T-helper 9 cell (primary cell): ENCODE measurements around the gene A2M.

Source experiments
- DNase-seq: peaks from one replicate; pipeline ENCODE4 v3.0.0-alpha.2; 2020

The A2M gene

GRCh38 chr12:9071518-9071917 is 44.2 kb downstream of the A2M start:
- no peak for DNase-seq

- no peak for DNase-seq
Measured at GRCh38 chr12:9070351-9070750, 45.4 kb downstream of the A2M start.

GRCh38 chr12:9068600-9068999 is 47.1 kb downstream of the A2M start:
- no peak for DNase-seq

GRCh38 chr12:9068086-9068485 is 47.6 kb downstream of the A2M start:
- DNase-seq = no peak

GRCh38 chr12:9066755-9067423 is 48.8 kb downstream of the A2M start:
- DNase-seq = no peak

GRCh38 chr12:9066183-9066623 is 49.5 kb downstream of the A2M start:
- DNase-seq = no peak

- DNase-seq = no peak
Measured at GRCh38 chr12:9065607-9065856, 50.2 kb downstream of the A2M start.

GRCh38 chr12:9064815-9065606 is 50.7 kb downstream of the A2M start:
- no peak for DNase-seq

GRCh38 chr12:9064201-9064814 is 51.4 kb downstream of the A2M start:
- DNase-seq = no peak

- DNase-seq = no peak
Measured at GRCh38 chr12:9052610-9053009, 63.1 kb downstream of the A2M start.

GRCh38 chr12:9051158-9051550 is 64.6 kb downstream of the A2M start:
- no peak for DNase-seq

GRCh38 chr12:9050521-9051157 is 65.1 kb downstream of the A2M start:
- no peak for DNase-seq

GRCh38 chr12:9049520-9050133 is 66.1 kb downstream of the A2M start:
- DNase-seq = no peak

GRCh38 chr12:9048930-9049329 is 66.8 kb downstream of the A2M start:
- no peak for DNase-seq

GRCh38 chr12:9047105-9047504 is 68.6 kb downstream of the A2M start:
- DNase-seq = no peak

- DNase-seq = no peak
Measured at GRCh38 chr12:9043766-9044165, 72.0 kb downstream of the A2M start.

- no peak for DNase-seq
Measured at GRCh38 chr12:9041321-9041720, 74.4 kb downstream of the A2M start.

GRCh38 chr12:9040484-9041186 is 75.1 kb downstream of the A2M start:
- no peak for DNase-seq

- no peak for DNase-seq
Measured at GRCh38 chr12:9039397-9039977, 76.2 kb downstream of the A2M start.

- no peak for DNase-seq
Measured at GRCh38 chr12:9037431-9037830, 78.3 kb downstream of the A2M start.

- no peak for DNase-seq
Measured at GRCh38 chr12:9036227-9036626, 79.5 kb downstream of the A2M start.

- no peak for DNase-seq
Measured at GRCh38 chr12:9034095-9034494, 81.6 kb downstream of the A2M start.
